ENCODE data around the gene CEP55. TPM values are rescaled to one million over a fixed set of nuclear protein-coding genes. Genes with fewer than 3 reads are reported as not detected.

Gene CEP55
- total and polyA plus RNA-seq, 7 donors = 0.10 to 0.29 (median 0.20) TPM; not detected in 3

GRCh38 chr10:93498166-93498565 lies 1.8 kb downstream of the CEP55 start:
- 58 to 64% (median 59%) methylated on average over 5 of the region's 5 CpGs for WGBS, 3 donors
- peaks cover 6% of the 10 kb centered on the region for H3K4me1 ChIP-seq
- H3K9me3 ChIP-seq = no peaks in the 10 kb centered on the region
- no peak for ATAC-seq
- H3K4me3 ChIP-seq = no peak overlapping the region
- no peak overlapping the region for H3K27ac ChIP-seq
- TF ChIP-seq CTCF (IDR thresholded peaks at IDR 0.05) = no peak
- DNase-seq = no peak
- intact Hi-C loops (cut with DNase I) = no loop called here
- H3K36me3 ChIP-seq (ENCODE audit: insufficient read depth in 1 of 2, low read depth in 1 of 2) = no peaks in the 10 kb centered on the region
- H3K27me3 ChIP-seq (ENCODE audit: insufficient read depth in 3 of 3, low read length in 2 of 3) = no peaks in the 10 kb centered on the region

GRCh38 chr10:93501650-93502049 lies 5.2 kb downstream of the CEP55 start:
- no peaks in the 10 kb centered on the region for H3K9me3 ChIP-seq
- no peaks in the 10 kb centered on the region for H3K27me3 ChIP-seq (ENCODE audit: insufficient read depth in 3 of 3, low read length in 2 of 3)
- TF ChIP-seq CTCF (IDR thresholded peaks at IDR 0.05) = no peak
- no peaks in the 10 kb centered on the region for H3K36me3 ChIP-seq (ENCODE audit: insufficient read depth in 1 of 2, low read depth in 1 of 2)
- ATAC-seq (no peak), DNase-seq (no peak)
- no peak overlapping the region for H3K27ac ChIP-seq
- peaks cover 3% of the 10 kb centered on the region for H3K4me1 ChIP-seq
- H3K4me3 ChIP-seq = no peak overlapping the region
- intact Hi-C loops (cut with DNase I) = loop anchor here in 1 of 2 donors (10.0 kb wide), 1 partner anchor 417 kb away; no protein-coding TSS in a partner anchor

- 34 to 49% (median 44%) methylated on average over 6 of the region's 6 CpGs for WGBS, 3 donors
- H3K9me3 ChIP-seq = no peaks in the 10 kb centered on the region
- H3K4me3 ChIP-seq = no peak overlapping the region
- ATAC-seq = no peak
- intact Hi-C loops (cut with DNase I) = loop anchor here in 1 of 2 donors (10.0 kb wide), 1 partner anchor 418 kb away; no protein-coding TSS in a partner anchor
- no peaks in the 10 kb centered on the region for H3K36me3 ChIP-seq (ENCODE audit: insufficient read depth in 1 of 2, low read depth in 1 of 2)
- no peak overlapping the region for H3K27ac ChIP-seq
- no peaks in the 10 kb centered on the region for H3K4me1 ChIP-seq
- no peak for DNase-seq
- no peak for TF ChIP-seq CTCF (IDR thresholded peaks at IDR 0.05)
- H3K27me3 ChIP-seq (ENCODE audit: insufficient read depth in 3 of 3, low read length in 2 of 3) = no peaks in the 10 kb centered on the region
Observed at GRCh38 chr10:93503075-93503474, 6.7 kb downstream of the CEP55 start.

GRCh38 chr10:93505075-93505474 lies 8.7 kb downstream of the CEP55 start:
- no peak for TF ChIP-seq CTCF (IDR thresholded peaks at IDR 0.05)
- ATAC-seq (no peak), DNase-seq (no peak)
- no peaks in the 10 kb centered on the region for H3K27me3 ChIP-seq (ENCODE audit: insufficient read depth in 3 of 3, low read length in 2 of 3)
- H3K27ac ChIP-seq = no peak overlapping the region
- intact Hi-C loops (cut with DNase I) = loop anchor here in 1 of 2 donors (10.0 kb wide), 1 partner anchor 420 kb away; no protein-coding TSS in a partner anchor
- 86 to 95% (median 92%) methylated on average over 2 of the region's 2 CpGs for WGBS, 3 donors
- H3K4me3 ChIP-seq = no peak overlapping the region
- no peaks in the 10 kb centered on the region for H3K4me1 ChIP-seq
- H3K9me3 ChIP-seq = no peaks in the 10 kb centered on the region
- no peaks in the 10 kb centered on the region for H3K36me3 ChIP-seq (ENCODE audit: insufficient read depth in 1 of 2, low read depth in 1 of 2)

GRCh38 chr10:93509816-93510215 lies 13.4 kb downstream of the CEP55 start:
- H3K27ac ChIP-seq = no peak overlapping the region
- intact Hi-C loops (cut with DNase I) = loop anchor here in 1 of 2 donors (1.0 to 10.0 kb wide), 2 partner anchors 134 to 425 kb away; no protein-coding TSS in a partner anchor
- H3K36me3 ChIP-seq (ENCODE audit: insufficient read depth in 1 of 2, low read depth in 1 of 2) = no peaks in the 10 kb centered on the region
- DNase-seq (no peak), ATAC-seq (no peak)
- no peak for TF ChIP-seq CTCF (IDR thresholded peaks at IDR 0.05)
- H3K4me1 ChIP-seq = no peaks in the 10 kb centered on the region
- 95 to 99% (median 96%) methylated on average over 8 of the region's 8 CpGs for WGBS, 3 donors
- no peak overlapping the region for H3K4me3 ChIP-seq
- H3K9me3 ChIP-seq = no peaks in the 10 kb centered on the region
- H3K27me3 ChIP-seq (ENCODE audit: insufficient read depth in 3 of 3, low read length in 2 of 3) = no peaks in the 10 kb centered on the region

Data from psoas muscle (tissue), 8 donors.